Muscle layer of duodenum (tissue), 2 donors: ENCODE data around the gene ADAP2.
"Not testable (repeated sequence)": the region's sequence is repeated elsewhere in the genome, so short reads cannot be mapped to it uniquely, and the experiment has no call there.

ENCODE experiments used
- H3K27ac ChIP-seq: one replicate; pipeline ENCODE4 v1.7.0; 2013; ENCODE audit warnings: mild to moderate bottlenecking, low read length
- H3K27me3 ChIP-seq: one replicate; pipeline ENCODE4 v1.7.0; 2013; ENCODE audit warnings: low read depth, mild to moderate bottlenecking, control low read depth, low read length
- H3K36me3 ChIP-seq, 2 donors: one replicate each; pipeline ENCODE4 v1.7.0; 2013; ENCODE audit warnings: low read length in 2 of 2, control low read depth in 1 of 2, mild to moderate bottlenecking in 1 of 2; ENCODE audit not compliant: insufficient read depth in 2 of 2, control insufficient read depth in 1 of 2
- H3K4me1 ChIP-seq, 2 donors: one replicate each; pipeline ENCODE4 v1.7.0; 2013; ENCODE audit warnings: low read length in 2 of 2, mild to moderate bottlenecking in 2 of 2, control low read depth in 1 of 2, moderate library complexity in 1 of 2; ENCODE audit not compliant: insufficient read depth in 2 of 2, control insufficient read depth in 1 of 2
- H3K4me3 ChIP-seq, 2 donors: one replicate each; pipeline ENCODE4 v1.7.0; 2013; ENCODE audit warnings: low read length in 2 of 2, low read depth in 1 of 2, mild to moderate bottlenecking in 1 of 2
- H3K9me3 ChIP-seq, 2 donors: one replicate each; pipeline ENCODE4 v1.7.0; 2013; ENCODE audit warnings: low read length in 2 of 2, control low read depth in 1 of 2, mild to moderate bottlenecking in 1 of 2; ENCODE audit not compliant: control insufficient read depth in 1 of 2
- donor health status: healthy.

ADAP2 gene

GRCh38 chr17:30979919-30980318 is 58.2 kb downstream of the ADAP2 start:
- H3K27me3 ChIP-seq, H3K9me3 ChIP-seq, H3K4me1 ChIP-seq, H3K4me3 ChIP-seq, H3K27ac ChIP-seq: not testable (repeated sequence)
- H3K36me3 ChIP-seq: peaks cover 5 to 12% of the 10 kb centered on the region in 2 donors

- no peaks in the 10 kb centered on the region for H3K9me3 ChIP-seq
- peaks cover 16 to 22% of the 10 kb centered on the region in 2 donors for H3K36me3 ChIP-seq
- H3K4me1 ChIP-seq: no peaks in the 10 kb centered on the region
- H3K27ac ChIP-seq: no peak overlapping the region
- no peak overlapping the region for H3K4me3 ChIP-seq
- H3K27me3 ChIP-seq: no peaks in the 10 kb centered on the region
These were observed 60.1 kb downstream of the ADAP2 start for GRCh38 chr17:30981531-30982519.

GRCh38 chr17:30982855-30983254 is 61.1 kb downstream of the ADAP2 start:
- H3K27ac ChIP-seq: no peak overlapping the region

GRCh38 chr17:30990458-30990857 is 68.7 kb downstream of the ADAP2 start:
- H3K36me3 ChIP-seq: peaks cover 5 to 34% of the 10 kb centered on the region in 2 donors
- no peaks in the 10 kb centered on the region for H3K9me3 ChIP-seq
- no peak overlapping the region for H3K27ac ChIP-seq
- H3K27me3 ChIP-seq: no peaks in the 10 kb centered on the region
- no peak overlapping the region for H3K4me3 ChIP-seq
- no peaks in the 10 kb centered on the region for H3K4me1 ChIP-seq

More at GRCh38 chr17:30982855-30983254, 61.1 kb downstream of the ADAP2 start:
- no peaks in the 10 kb centered on the region for H3K27me3 ChIP-seq
- H3K36me3 ChIP-seq: peaks cover 16 to 29% of the 10 kb centered on the region in 2 donors
- no peak overlapping the region for H3K4me3 ChIP-seq
- H3K9me3 ChIP-seq: no peaks in the 10 kb centered on the region
- no peaks in the 10 kb centered on the region for H3K4me1 ChIP-seq

GRCh38 chr17:30992551-30992950 is 70.8 kb downstream of the ADAP2 start:
- no peaks in the 10 kb centered on the region for H3K9me3 ChIP-seq
- H3K4me3 ChIP-seq: no peak overlapping the region
- no peak overlapping the region for H3K27ac ChIP-seq
- peaks cover 12 to 31% of the 10 kb centered on the region in 2 donors for H3K36me3 ChIP-seq
- H3K4me1 ChIP-seq: no peaks in the 10 kb centered on the region
- H3K27me3 ChIP-seq: no peaks in the 10 kb centered on the region

GRCh38 chr17:30995347-30995746 is 73.6 kb downstream of the ADAP2 start:
- H3K9me3 ChIP-seq: no peaks in the 10 kb centered on the region
- H3K27me3 ChIP-seq: no peaks in the 10 kb centered on the region
- no peak overlapping the region for H3K4me3 ChIP-seq
- H3K4me1 ChIP-seq: no peaks in the 10 kb centered on the region
- H3K36me3 ChIP-seq: peaks cover 36 to 53% of the 10 kb centered on the region in 2 donors
- no peak overlapping the region for H3K27ac ChIP-seq

GRCh38 chr17:30996486-30996885 is 74.7 kb downstream of the ADAP2 start:
- H3K27ac ChIP-seq: no peak overlapping the region
- H3K9me3 ChIP-seq: no peaks in the 10 kb centered on the region
- H3K27me3 ChIP-seq: no peaks in the 10 kb centered on the region
- no peak overlapping the region for H3K4me3 ChIP-seq
- no peaks in the 10 kb centered on the region for H3K4me1 ChIP-seq
- peaks cover 36 to 50% of the 10 kb centered on the region in 2 donors for H3K36me3 ChIP-seq

GRCh38 chr17:30997270-30997669 is 75.5 kb downstream of the ADAP2 start:
- no peaks in the 10 kb centered on the region for H3K9me3 ChIP-seq
- no peak overlapping the region for H3K27ac ChIP-seq
- no peaks in the 10 kb centered on the region for H3K27me3 ChIP-seq
- H3K36me3 ChIP-seq: peaks cover 36 to 50% of the 10 kb centered on the region in 2 donors
- H3K4me1 ChIP-seq: no peaks in the 10 kb centered on the region
- H3K4me3 ChIP-seq: no peak overlapping the region

- Histone ChIP-seq H3K27ac (no peak overlapping the region), H3K36me3 (peaks cover 36 to 50% of the 10 kb centered on the region in 2 donors), H3K4me3 (no peak overlapping the region), H3K9me3 (no peaks in the 10 kb centered on the region), H3K27me3 (no peaks in the 10 kb centered on the region), H3K4me1 (no peaks in the 10 kb centered on the region)
These were observed 76.1 kb downstream of the ADAP2 start for GRCh38 chr17:30997842-30998241.

GRCh38 chr17:31002047-31002446 is 80.3 kb downstream of the ADAP2 start:
- peaks cover 29 to 39% of the 10 kb centered on the region in 2 donors for H3K36me3 ChIP-seq
- H3K27ac ChIP-seq: no peak overlapping the region
- no peak overlapping the region for H3K4me3 ChIP-seq
- H3K4me1 ChIP-seq: no peaks in the 10 kb centered on the region
- H3K9me3 ChIP-seq: no peaks in the 10 kb centered on the region
- no peaks in the 10 kb centered on the region for H3K27me3 ChIP-seq

GRCh38 chr17:31003225-31003866 is 81.6 kb downstream of the ADAP2 start:
- no peaks in the 10 kb centered on the region for H3K27me3 ChIP-seq
- H3K4me1 ChIP-seq: peaks cover 0 to 5% of the 10 kb centered on the region in 2 donors
- no peaks in the 10 kb centered on the region for H3K9me3 ChIP-seq
- no peak overlapping the region for H3K27ac ChIP-seq
- no peak overlapping the region for H3K4me3 ChIP-seq
- H3K36me3 ChIP-seq: peaks cover 18 to 27% of the 10 kb centered on the region in 2 donors
